ENCODE measurements around the gene RAB34.
A peak's percentile ranks its signal among the peaks of the same experiment; 100 is the strongest.

The RAB34 gene

GRCh38 chr17:28710861-28711722 is 6.6 kb downstream of the RAB34 start:
- DNase-seq, result peak; percentile 86

DNA sequence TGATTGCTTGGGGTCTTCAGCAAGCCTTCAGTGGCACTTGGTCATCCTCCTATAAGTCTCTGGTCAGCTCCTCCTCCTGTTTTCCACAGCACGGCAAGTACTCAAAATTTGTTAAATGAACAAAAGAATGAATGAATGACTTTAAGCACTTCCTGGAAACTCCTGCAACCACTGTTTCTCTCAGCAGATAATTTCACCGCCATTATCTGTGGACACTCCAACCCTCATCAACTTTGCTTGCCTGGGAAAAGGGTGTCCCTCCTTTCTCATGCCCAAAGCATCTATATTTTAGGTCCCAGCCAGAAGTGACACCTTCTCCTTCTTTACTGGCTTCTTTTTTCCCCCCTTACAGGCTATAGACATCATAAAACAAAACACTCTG is 10.3 kb downstream of the RAB34 start:
- no peak for DNase-seq

- no peak for DNase-seq
These were observed 11.0 kb downstream of the RAB34 start for GRCh38 chr17:28706471-28707338.

DNA sequence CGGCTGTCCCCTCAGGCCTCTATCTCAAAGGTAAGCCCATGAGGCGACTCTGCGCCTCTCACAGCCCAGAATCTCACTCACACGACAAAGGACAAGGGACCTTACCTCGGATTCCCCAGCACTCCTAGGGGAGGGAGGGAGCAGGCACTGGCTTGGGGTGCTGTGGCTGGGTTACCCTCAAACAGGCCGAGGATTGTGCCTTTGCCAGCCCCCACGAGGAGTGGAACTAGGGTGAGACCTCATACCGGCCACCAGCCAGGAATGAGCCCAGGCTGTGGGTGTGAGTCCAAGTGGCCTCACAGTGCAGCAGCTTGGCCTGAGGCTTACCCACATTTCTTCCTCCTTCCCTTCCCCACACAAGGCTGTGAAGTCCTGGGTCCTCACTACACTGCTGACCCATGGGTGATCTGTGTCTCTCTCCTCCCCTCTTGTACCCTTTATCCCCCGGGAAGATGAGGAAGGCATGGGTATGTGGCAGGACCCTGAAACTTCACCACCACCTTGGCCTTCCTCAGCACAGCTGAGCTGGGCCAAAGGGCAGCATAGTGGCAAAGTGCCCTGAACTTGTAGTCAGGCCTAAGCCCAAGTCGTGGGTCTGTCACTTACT is 11.8 kb downstream of the RAB34 start:
- DNase-seq, result no peak

- DNase-seq, result no peak
These were observed 12.5 kb downstream of the RAB34 start for GRCh38 chr17:28705074-28705659.

- DNase-seq, result no peak
These were observed 13.3 kb downstream of the RAB34 start for GRCh38 chr17:28704219-28704858.

DNA sequence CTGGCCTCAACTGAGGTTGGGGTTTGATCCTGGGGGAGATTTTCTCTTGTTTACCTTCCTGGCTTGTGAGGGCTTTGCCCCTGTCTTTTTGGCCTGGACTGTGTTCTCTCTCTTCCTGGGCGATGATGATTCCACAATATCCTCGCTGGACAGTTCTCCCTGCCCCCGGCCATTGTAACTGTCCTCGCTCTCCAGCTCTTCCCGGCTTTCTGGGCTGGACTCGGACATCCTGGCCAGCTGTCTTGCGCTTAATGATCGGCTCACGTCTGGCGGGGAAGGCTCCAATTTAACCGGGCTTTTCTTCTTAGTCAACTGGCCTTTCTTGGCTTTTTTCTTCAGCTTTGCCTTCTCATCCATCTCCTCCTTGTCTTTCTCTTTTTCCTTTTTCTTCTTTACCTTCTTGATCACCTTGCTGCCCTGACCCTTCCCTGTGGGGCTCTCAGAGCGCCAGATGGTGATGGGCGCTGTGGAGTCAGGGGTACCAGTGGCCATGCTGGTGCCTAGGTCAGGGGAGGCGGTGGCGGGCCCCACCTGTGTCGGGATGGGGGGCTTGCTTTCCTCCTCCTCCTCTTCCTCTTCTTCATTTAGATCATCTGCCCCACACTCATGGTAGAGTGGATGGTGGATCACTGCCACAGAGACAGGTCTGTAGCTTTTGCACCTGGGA is 14.0 kb downstream of the RAB34 start:
- no peak for DNase-seq

DNA sequence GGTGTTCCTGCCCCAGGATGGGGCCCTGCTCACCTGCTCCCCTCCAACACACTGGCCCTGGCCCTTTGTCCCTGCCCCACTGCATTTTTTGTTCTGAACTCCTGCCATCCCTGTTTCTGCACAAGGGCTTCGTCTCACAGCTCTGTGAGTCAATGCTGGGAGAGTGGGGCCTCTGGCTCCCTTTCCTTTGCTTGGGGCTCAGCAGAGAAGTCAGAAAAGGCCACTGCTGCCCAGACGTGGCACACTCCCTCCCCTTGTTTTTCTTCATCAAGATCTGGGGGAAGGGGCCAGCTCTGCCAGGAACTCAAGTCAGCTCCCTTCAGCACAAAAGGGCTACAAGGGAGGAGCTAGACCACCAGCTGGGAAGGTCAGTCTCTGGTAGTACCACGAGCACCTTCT is 14.9 kb downstream of the RAB34 start:
- no peak for DNase-seq

DNA sequence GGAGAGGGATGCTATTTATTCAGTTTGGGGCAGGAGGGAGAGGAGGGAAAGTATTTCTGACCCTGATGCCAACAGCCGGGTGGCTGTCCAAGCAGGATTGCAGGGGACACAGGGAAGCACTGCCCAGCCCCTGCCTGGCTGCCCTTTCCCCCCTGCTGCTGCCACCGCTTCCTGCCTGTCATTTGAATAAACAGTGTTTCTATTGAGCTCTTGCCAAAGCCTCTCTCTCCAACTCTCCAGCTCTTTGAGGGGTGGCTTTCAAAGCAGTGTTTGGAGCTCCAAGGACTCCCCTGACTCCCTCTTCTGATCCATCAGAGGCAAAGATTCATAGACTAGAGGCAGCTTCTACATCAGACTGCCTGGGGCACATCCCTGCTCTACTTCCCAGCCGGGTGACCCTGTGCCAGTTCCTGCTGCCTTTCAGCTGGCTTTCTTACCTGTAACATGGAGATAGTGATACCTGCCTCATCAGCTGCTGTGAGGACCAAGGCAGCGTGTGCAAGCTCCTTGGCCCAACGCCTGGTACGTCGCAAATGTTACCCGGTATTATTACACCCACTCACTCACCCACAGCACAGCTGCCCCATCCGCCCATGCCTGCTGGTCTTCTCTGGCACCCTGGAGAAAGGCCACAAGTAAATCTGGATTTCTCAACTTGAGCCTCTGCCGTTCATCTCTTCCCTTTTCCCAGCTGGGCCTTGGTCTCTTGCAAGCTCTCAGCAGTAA is 15.5 kb downstream of the RAB34 start:
- no peak for DNase-seq

DNA sequence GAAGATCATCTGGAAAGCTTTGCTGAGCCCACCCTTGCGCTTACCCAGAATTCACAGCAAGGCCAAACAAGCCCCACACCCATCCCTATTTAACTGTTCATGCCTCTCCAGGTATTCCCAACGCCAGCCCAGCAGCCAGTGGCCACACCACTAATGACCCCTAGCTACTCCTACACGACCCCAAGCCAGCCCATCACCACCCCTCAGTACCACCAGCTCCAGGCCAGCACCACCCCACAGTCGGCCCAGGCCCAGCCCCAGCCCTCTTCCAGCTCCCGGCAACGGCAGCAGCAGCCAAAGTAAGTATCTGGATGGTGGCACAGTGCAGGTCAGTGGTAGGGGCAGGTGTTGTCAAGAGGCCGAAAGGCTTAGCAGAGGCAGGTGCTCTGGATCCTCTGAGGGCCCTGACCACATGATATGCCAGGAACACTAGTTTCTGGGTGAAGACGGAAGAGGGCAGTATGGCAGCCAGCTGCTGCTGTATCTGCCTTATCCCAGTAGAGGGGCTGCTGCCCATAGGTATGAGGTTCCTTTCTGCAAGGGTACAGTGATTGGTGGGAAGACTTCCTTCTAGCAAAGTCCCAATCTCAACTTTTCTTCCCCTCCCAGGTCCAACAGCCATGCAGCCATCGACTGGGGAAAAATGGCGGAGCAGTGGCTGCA is 16.7 kb downstream of the RAB34 start:
- no peak for DNase-seq

GRCh38 chr17:28700278-28700677 is 17.4 kb downstream of the RAB34 start:
- DNase-seq, result no peak

DNA sequence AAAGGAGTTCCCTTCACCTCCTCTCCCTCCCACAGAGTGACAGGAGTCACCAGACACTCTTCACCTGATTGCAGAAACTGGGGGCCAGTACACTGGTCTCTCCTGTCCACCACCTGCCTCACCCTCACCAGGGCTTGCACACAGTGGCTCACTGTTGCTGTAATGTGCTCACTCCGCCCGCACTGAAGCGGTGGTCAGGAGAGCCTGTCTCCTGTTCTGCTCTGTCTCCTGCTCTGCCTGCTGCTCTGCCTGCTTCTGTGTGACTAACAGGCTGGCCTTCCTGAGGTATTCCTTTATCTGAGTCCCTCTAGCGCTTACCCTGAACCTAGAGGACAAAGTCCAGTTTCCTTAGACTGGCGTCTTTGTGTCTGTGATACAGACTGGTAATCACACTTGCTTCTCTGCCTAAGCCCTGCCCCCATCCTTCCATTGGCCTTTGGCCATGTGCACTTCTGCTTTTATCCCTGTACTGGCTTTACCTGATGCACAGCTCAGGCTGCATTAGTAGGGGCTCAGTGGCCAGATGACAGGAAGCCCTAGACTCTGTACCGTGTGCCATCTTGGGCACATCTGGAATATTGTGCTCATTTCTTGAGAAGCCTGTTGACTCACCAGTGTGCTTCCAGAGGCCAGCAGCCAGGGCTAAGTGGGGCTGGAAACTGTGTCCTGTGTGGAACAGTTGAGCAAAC is 19.3 kb downstream of the RAB34 start:
- DNase-seq, result no peak

GRCh38 chr17:28693869-28694268 is 23.8 kb downstream of the RAB34 start:
- DNase-seq, result no peak

DNA sequence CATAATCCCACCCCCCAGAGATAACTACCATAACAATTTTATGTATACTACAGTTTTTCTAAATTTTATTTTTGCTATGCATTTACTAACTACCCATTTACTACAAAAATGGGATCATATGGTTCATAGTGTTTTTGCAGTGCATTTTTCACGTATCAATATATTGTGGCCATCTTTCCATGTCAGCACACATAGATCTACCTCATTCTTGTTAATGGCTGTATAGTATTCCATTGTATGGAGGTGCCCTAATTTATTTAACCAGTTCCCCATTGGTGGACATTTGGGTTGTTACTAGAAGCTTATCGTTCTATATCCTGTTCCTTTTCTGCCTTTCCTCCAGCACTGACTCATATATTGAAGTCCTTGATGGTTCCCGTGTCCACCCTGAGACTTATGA is 28.7 kb downstream of the RAB34 start:
- no peak for DNase-seq

DNA sequence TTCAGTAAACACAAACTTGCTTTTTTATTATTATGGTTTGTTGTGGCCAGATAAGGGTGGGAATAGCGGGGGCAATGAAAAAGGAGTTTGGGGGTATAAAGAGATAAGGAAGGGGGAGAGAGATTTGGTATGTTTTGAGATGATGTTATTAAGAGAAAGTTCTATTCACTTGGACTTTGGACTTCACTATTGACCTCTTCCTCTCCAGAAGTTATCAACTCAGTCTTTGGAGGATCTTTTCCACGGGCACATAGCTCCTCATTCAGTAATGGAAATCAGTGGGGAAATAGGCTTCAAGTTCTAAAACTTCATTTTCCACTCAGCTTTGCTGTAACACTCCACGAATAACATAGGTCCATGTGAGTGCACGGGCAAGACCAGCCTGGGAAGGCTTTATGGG is 29.2 kb downstream of the RAB34 start:
- no peak for DNase-seq

GRCh38 chr17:28686296-28686695 is 31.4 kb downstream of the RAB34 start:
- no peak for DNase-seq

DNA sequence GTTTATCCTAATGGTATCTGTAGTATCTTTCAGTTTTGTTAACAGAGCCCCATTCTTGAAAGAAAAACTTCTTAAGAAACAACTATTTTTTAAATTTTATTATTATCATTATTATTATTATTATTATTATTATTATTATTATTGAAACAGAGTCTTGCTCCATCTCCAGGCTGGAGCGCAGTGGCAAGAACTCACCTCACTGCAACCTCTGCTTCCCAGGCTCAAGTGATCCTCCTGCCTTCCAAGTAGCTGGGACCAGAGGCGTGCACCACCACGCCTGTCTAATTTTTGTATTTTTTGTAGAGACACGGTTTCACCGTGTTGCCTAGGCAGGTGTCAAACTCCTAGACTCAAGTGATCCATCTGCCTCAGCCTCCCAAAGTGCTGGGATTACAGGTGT is 32.3 kb downstream of the RAB34 start:
- no peak for DNase-seq

- DNase-seq, result no peak
These were observed 32.7 kb downstream of the RAB34 start for GRCh38 chr17:28684963-28685362.

GRCh38 chr17:28682655-28683054 is 35.0 kb downstream of the RAB34 start:
- no peak for DNase-seq

- peak; percentile 26 for DNase-seq
These were observed 41.7 kb downstream of the RAB34 start for GRCh38 chr17:28675980-28676379.
